Right lobe of liver (tissue), 4 donors: Measurements from ENCODE around the gene CATSPERD.

ENCODE experiments used
- POLR2A ChIP-seq: fragments of 450-650 bp; IDR thresholded peaks from one replicate; pipeline ENCODE4 v1.6.1; 2017; ENCODE audit warnings: antibody characterized with exemption, mild to moderate bottlenecking
- TF ChIP-seq, protein P1 (sequence below), 4 donors: fragments of 200-600 bp in 3 of 4; fragments of 450-650 bp in 1 of 4; IDR thresholded peaks; one replicate each; pipeline versions ENCODE4 v1.5.1 to v1.8.0; 2016 to 2022; ENCODE audit warnings: antibody characterized with exemption in 4 of 4, mild to moderate bottlenecking in 2 of 4
- donor health status: DM: no; HTN: no; CAD: no.
- donor health status: DM: no; HTN: no; CAD: no.
- donor health status: DM: no; HTN: yes; CAD: no.

DNA sequence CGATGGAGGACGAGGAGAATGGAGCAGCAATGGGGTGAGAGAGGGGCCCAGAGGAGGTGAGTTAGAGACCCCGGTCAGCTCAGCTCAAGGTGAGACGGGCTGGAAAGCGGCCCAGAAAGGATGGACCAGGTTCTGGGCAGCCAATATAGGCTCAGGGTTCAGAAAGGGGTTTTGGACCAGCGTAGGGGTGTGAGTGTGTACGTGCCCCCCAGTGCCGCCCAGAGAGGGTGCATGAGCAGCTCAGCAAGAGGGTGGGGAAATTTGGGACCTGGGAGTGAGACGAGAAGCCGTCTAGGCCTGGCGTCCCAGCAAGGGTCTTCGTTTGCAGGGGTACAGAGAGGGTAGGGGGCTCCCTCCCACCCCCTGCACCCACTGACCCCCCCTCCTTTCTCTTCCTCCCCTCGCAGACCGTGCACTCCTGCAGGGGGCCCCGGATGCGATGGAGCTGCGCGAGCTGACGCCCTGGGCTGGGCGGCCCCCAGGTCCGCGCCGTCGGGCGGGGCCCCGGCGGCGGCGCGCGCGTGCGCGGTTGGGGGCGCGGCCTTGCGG is 107.0 kb downstream of the CATSPERD start:
- TF ChIP-seq, protein P1, sequence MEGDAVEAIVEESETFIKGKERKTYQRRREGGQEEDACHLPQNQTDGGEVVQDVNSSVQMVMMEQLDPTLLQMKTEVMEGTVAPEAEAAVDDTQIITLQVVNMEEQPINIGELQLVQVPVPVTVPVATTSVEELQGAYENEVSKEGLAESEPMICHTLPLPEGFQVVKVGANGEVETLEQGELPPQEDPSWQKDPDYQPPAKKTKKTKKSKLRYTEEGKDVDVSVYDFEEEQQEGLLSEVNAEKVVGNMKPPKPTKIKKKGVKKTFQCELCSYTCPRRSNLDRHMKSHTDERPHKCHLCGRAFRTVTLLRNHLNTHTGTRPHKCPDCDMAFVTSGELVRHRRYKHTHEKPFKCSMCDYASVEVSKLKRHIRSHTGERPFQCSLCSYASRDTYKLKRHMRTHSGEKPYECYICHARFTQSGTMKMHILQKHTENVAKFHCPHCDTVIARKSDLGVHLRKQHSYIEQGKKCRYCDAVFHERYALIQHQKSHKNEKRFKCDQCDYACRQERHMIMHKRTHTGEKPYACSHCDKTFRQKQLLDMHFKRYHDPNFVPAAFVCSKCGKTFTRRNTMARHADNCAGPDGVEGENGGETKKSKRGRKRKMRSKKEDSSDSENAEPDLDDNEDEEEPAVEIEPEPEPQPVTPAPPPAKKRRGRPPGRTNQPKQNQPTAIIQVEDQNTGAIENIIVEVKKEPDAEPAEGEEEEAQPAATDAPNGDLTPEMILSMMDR (IDR thresholded peaks at IDR 0.05), result no peak
- TF ChIP-seq POLR2A, result no peak
